Endometrium (tissue), 2 donors: ENCODE results near the gene HEATR5B.

Source experiments
- FAIRE-seq: peaks from 2 replicates; lab custom pipeline; 2012; peaks lifted over from hg19 to GRCh38; lab: Jason Lieb, UNC
- donor health status: control.
- donor health status: control.

HEATR5B gene

GRCh38 chr2:37083873-37084794 lies at the start of gene HEATR5B, which contains the start of gene GPATCH11:
Gene HEATR5B, minus strand, starts transcription at chr2:37084372. Its CDS starts 958 bp downstream, at chr2:37083414.
Gene GPATCH11, plus strand, starts transcription at chr2:37084518. Its CDS starts 3,864 bp downstream, at chr2:37088382.
- no peak for FAIRE-seq

DNA sequence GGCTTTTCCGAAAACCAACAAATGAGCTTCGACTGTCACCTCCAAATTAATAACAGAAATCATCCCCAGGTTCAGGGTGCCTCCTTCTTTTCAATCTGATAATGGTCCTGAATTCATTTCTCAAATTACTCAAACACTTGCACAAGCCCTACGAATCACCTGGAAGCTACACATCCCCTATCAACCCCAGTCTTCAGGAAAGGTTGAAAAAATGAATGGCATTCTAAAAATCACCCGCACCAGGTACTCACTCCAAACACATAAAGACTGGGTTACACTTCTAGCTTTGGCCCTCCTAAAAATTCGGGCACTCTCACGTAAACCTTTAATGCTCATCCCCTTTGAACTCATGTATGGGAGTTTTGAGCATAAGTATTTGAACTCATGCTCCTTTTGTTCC lies 48.7 kb upstream of the HEATR5B start:
- no peak for FAIRE-seq

- no peak for FAIRE-seq
These were observed 41.2 kb upstream of the HEATR5B start for GRCh38 chr2:37125416-37125815.

- FAIRE-seq = no peak
These were observed 35.0 kb upstream of the HEATR5B start for GRCh38 chr2:37119157-37119556.

- no peak for FAIRE-seq
These were observed 33.4 kb upstream of the HEATR5B start for GRCh38 chr2:37117566-37117965.

DNA sequence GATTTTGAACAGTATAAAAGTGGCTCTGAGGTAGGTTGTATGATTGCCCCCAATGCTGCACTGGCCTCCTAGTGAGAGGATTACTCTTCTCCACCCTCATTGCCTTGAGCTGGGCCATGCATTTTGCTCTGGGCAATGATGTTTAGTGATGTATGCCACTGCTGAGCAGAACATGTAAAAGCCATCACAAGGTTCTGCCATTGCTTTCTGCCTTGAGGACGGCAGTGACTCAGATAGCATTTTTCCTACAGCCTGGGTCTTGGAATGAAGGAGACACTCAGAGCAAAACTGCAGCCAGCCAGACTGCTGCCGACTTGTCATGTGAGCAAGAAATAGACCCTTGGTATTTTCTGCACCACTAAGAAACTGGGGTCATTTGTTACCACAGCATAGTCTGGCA lies 27.8 kb upstream of the HEATR5B start:
- no peak for FAIRE-seq

DNA sequence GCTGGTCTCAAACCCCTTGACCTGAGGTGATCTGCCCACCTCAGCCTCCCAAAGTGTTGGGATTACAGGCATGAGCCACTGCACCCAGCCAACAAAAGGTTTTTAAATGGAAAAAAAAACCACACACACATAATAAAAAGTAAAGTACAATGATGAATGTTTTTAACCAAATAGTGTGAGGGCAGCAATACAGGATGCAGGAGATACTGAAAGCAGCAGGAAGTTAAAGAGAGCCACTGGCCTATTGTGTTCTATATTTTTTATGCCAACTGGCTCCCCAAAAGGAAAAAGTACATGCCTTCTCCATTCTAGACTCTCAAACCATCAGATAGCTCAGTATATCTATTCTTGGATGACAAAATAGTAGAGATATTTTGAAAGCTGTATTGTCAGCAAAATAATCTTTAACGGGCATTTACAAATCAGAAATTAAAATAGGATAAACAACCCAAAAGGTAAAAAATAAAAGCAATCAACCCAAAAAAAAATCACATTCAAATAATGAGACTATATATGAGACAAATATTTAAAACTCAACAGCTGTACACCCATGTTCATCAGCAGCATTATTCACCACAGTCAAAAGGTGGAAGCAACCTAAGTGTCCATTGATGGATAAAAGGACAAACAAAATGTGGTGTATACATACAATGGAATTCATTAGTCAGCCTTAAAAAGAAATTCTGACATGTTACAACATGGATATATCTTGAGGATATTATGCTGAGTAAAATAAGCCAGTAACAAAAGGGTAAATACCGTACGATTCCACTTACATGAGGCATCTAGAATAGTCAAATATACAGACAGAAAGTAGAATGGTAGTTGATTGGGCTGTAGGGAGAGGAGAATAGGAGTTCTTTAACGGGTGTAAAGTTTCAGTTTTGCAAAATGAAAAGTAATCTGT lies 26.4 kb upstream of the HEATR5B start:
- no peak for FAIRE-seq

DNA sequence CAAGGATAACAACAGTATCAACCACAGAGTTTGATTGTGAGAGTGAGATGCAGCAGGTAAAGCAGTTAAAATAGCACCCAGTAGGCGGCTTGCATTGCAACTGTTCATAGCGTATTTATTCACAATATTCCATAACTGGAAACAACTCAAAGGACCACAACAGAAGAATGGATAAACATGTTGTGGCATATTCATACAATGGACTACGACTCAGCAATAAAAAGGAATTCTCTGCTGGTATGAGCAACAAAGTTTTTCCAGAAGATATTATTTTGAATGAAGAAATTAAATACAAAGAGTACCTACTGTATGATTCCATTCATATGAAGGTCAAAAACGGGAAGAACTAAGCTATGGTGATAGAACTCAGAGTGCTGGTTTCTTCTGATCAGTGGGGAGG lies 25.4 kb upstream of the HEATR5B start:
- no peak for FAIRE-seq

DNA sequence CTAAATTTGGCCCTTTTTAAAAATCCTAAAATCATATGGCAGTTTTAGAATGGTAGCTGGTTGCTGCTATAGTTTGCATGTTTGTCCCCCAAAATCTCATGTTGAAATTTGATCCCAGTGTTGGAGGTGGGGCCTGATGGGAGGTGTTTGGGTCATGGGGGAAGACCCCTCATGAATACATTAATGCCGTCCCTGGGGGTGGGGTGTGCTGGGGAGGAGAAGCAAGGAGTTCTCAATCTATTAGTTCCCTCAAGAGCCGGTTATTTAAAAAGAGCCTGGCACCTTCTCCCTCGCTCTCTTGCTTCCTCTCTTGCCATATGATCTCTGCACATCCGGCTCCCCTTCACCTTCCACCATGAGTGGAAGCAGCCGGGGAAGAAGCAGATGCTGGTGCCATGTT lies 21.0 kb upstream of the HEATR5B start:
- FAIRE-seq = no peak

DNA sequence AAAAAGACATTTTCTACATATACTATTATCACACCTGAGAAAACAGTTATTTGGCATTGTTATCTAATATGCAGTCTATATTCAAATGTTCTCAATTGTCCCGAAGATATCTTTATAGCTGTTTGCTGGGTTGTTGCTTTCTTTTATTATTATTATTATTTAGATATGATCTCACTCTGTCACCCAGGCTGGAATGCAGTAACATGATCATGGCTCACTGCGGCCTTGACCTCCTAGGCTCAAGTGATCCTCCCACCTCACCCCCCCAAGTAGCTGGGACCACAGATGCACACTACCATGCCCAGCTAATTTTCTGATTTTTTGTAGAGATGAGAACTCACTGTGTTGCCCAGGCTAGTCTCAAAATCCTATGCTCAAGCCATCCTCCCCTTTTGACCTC lies 20.0 kb upstream of the HEATR5B start:
- no peak for FAIRE-seq

DNA sequence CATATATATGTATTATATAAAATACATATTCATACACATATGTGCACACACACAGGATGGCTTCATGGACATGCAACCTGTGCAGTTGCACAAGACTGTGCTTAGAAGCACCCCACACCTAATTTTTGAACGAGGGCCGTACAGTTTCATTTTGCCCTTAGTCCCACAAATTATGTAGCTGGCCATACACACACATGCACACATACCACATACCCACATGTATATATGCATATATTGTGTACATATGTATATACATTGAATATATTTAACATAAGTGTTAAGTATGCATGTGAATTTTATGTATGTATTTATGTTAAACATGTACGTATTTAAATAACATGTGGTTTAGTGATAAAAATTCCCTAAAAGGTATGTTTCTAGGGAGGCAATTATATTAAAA lies 18.4 kb upstream of the HEATR5B start:
- FAIRE-seq = no peak

GRCh38 chr2:37100054-37100453 lies 15.9 kb upstream of the HEATR5B start:
- no peak for FAIRE-seq

DNA sequence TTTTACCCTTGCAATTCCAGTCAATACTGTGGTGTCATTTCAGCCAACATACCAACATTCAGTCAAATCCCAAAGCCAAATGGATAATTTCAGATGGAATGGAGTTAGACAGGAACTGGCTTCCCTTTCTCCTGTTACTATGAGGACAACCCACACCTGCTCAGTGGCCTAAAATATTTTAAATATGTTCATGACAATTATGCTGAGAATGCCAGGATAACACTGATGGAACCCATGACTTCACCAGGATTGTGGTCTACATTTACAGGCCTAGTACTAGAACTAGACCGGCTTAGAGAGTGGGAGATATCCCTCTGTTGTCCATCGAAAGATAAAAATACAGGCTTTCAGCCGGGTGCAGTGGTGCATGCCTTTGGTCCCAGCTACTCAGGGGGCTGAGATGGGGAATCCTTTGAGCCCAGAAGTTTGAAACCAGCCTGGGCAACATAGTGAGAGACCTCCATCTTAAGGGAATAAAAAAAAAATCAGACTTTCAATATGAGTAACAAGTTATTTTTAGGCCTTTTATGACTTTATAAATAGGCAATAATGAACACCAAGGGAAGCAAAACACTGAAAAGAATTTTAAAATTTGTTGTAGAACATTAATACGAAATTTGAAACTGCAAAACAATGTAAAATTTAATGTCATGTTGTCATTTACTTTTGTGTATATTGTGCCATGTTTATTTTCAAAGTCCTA lies 14.4 kb upstream of the HEATR5B start:
- FAIRE-seq = no peak

DNA sequence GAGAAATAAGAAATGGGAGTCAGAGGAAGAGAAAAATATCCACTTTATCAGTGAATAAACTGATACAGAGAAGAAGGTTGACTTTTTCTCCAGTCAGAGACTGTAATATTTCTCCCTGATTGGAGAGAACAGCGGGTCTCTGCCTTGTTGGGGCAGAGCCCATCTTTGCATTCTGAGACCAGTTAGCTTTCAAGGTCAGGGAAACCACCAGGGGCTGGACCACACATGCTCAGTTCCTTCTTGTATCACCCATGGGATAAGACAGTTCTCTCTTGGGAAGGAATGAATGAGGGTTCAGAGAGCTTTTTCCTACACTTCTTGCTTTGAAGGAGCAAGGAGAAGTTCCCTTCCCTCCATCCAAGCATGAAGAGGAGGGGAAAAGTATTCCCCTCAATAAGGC lies 12.4 kb upstream of the HEATR5B start:
- FAIRE-seq = no peak

DNA sequence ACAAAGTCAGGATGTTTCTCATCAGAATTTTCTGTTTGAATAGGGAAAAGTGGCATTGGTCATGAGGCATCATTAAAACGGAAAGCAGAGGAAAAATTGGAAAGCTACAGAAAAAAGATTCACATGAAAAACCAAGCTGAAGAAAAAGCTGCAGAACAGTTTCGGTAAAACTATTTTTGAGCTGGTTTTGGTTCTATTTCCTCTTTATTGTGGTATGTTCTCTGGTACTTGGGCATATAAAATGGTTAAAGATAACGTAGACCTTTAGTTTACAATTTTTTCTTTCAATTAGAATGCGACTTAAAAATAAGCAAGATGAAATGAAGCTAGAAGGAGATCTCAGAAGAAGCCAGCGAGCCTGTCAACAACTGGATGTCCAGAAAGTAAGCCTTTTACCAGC lies 7.7 kb upstream of the HEATR5B start:
- FAIRE-seq = no peak

DNA sequence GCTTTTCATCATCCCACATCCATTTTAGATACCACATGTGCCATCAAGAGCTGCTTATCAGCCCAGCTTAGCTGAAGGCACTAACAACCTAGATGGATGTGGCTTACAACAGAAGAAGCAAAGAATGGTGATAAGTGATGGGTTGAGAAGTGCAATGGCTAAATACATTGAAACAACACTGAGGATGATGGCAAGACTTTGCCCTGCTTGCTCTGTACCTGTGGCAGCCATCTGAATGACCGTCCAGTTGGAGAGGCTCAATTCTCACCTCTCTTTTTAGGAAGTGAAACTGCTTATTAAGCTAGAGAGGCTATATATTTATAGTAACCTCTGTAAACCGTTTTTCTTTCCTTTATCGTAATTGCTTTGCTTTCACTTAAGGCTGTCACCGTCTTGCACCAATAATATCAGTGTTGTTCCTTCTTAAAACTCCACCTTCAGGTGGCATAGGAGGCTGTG lies 5.9 kb upstream of the HEATR5B start:
- FAIRE-seq = no peak

DNA sequence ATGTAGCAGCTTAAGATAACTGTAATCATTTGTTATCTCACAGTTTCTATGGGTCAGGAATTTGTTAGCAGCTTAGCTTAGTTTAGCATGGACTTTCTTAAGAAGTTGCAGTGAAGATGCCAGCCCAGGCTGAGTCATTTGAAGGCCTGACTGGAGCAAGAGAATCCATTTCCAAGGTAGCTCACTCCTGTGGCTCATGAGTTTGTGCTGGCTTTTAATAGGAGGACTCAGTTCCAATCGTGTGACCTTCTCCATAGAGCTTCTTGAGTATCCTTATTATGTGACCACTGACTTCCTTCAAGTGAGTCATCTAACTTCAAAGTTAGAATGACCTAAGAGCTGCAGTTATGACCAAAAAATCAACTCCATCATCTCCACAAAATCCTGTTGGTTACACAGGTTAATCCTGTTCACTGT lies 1.6 kb upstream of the HEATR5B start:
- FAIRE-seq = no peak

- no peak for FAIRE-seq
These were observed 625 bp upstream of the HEATR5B start for GRCh38 chr2:37084797-37085196.

DNA sequence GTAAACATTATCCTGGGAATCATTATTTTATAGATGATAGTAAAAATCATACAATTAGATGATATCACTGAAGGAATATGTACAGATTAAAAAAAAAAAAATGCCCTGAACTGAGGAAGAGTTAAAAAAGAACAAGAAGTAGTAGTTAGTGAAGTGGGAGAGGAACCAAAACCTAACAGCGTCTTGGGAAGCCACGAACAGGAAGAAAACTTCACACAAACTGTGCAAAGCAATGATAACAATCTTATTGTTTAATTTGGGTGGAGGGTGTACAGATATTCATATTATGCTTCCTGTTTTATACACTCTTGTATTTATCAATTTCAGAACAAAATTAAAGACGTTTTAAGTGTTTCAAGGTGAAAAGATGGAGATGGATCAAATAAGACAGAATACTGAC lies 3.5 kb downstream of the HEATR5B start:
- FAIRE-seq = no peak

- no peak for FAIRE-seq
These were observed 3.9 kb downstream of the HEATR5B start for GRCh38 chr2:37080266-37080665.

DNA sequence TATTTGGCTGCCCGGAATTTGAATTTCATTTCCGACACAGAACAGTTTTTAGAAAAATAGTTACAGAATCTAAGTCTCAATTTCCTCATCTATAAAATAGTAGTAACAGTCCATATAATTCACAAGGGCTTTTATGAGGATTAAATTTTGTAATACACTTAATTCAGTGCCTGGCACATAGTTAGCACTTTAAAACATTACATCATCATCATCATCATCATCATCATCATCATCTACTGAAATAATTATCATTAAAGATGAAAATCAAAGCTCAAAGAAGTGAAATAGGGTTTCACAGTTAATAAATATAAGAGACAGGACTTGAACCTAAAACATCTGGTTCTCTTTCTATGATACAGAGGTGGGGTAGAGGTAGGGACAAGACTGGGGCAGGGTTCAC lies 13.2 kb downstream of the HEATR5B start:
- FAIRE-seq = no peak

DNA sequence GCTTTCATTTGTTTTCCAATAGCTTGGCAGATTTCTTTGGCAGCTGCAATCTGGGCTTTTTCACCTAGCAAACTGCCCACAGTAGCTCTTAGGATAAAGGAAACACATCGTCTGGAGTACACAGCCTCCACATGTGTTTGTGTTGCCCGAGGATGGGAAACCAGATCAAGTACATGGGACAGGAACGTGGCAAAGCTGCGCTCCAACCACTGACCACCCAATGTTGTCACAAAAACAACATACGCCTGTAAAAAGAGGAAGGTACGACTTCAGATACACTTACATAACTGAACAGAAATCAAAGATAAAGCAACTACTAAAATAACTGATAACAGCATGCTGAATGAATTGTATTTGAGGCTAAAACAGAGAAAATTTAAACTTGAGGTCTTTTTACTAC lies 15.5 kb downstream of the HEATR5B start:
- FAIRE-seq = no peak
